HepG2 (cell line): ENCODE data around the gene BBOX1.

Experiments
- CEBPZ ChIP-seq: IDR thresholded peaks from 2 replicates; pipeline ENCODE4 v1.6.1; 2012; ENCODE audit warnings: low read length, improper control_type of control experiment
- YY1 ChIP-seq: IDR thresholded peaks from 2 replicates; pipeline ENCODE4 v1.6.1; 2011; ENCODE audit warnings: low read length, low read depth, moderate library complexity, mild to moderate bottlenecking; ENCODE audit not compliant: insufficient read depth, insufficient replicate concordance
- ZBTB3 ChIP-seq: sonication (generic); formaldehyde crosslinking; IDR thresholded peaks from 2 replicates; pipeline ENCODE4 v1.4.0; 2020; ENCODE audit warnings: low read depth, mild to moderate bottlenecking, moderate library complexity, missing genetic modification reagents, borderline replicate concordance
- TF ChIP-seq, protein P1 (sequence below): sonication (generic); formaldehyde crosslinking; IDR thresholded peaks from 2 replicates; pipeline ENCODE4 v1.8.0; 2022; ENCODE audit warnings: mild to moderate bottlenecking, missing genetic modification reagents, borderline replicate concordance

DNA sequence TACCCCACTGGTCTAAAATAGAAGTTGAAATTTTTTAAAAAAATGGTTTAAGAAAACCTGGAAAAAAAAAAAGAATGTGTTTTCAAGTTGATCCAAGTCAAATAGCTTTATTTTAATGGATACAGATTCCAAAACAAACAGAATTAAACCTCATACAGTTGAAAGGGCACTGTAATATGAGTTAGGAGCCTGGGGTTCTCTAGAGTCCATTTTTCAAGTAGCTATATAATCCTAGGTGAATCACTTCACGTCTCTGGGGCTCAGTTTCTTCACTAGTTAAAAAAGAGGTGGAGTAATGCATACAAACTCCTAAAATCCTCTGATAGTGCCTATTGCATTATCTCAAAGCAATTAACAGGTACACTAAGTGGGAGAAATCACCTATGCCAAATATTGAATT lies 132.9 kb downstream of the BBOX1 start:
- TF ChIP-seq YY1 (no peak), CEBPZ (no peak), ZBTB3 (CRISPR knock-in tag) (no peak)
- TF ChIP-seq, protein P1, sequence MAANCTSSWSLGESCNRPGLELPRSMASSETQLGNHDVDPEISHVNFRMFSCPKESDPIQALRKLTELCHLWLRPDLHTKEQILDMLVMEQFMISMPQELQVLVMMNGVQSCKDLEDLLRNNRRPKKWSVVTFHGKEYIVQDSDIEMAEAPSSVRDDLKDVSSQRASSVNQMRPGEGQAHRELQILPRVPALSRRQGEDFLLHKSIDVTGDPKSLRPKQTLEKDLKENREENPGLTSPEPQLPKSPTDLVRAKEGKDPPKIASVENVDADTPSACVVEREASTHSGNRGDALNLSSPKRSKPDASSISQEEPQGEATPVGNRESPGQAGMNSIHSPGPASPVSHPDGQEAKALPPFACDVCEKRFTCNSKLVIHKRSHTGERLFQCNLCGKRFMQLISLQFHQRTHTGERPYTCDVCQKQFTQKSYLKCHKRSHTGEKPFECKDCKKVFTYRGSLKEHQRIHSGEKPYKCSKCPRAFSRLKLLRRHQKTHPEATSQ (CRISPR knock-in tag), result no peak
